ENCODE data around the gene SPATA2.

GRCh38 chr20:49919461-49919860, 4.1 kb upstream of the SPATA2 start:
- no peak for TF ChIP-seq CTCF (conservative IDR thresholded peaks at IDR 0.05; ENCODE audit: low read depth in 2 of 2)
- TF ChIP-seq EZH2phosphoT487 (IDR thresholded peaks at IDR 0.05; ENCODE audit: unreplicated experiment), result no peak
- no peak for TF ChIP-seq EZH2 (IDR thresholded peaks at IDR 0.05; ENCODE audit: low read depth, unreplicated experiment)
- TF ChIP-seq JUNB (IDR thresholded peaks at IDR 0.05; ENCODE audit: unreplicated experiment), result no peak
- TF ChIP-seq POLR2AphosphoS5 (IDR thresholded peaks at IDR 0.05; ENCODE audit: low read depth), result no peak
- no peak for TF ChIP-seq CREB1 (CRISPR knock-in tag; IDR thresholded peaks at IDR 0.05; ENCODE audit: low read depth)
- TF ChIP-seq ZNF462 (CRISPR knock-in tag; IDR thresholded peaks at IDR 0.05), result no peak
- TF ChIP-seq STAT1 (IDR thresholded peaks at IDR 0.05; ENCODE audit: unreplicated experiment), result no peak
- no peak for TF ChIP-seq NANOG (IDR thresholded peaks at IDR 0.05; ENCODE audit: borderline replicate concordance)
- no peak for TF ChIP-seq ETS1 (IDR thresholded peaks at IDR 0.05)
- no peak for TF ChIP-seq ZNF331 (CRISPR knock-in tag; IDR thresholded peaks at IDR 0.05; ENCODE audit: low read depth)
- TF ChIP-seq REST (IDR thresholded peaks at IDR 0.05; ENCODE audit: unreplicated experiment), result no peak
